NCI-H2196 (cell line): ENCODE measurements around the gene SLC25A24.
"Not testable (repeated sequence)": the region's sequence is repeated elsewhere in the genome, so short reads cannot be mapped to it uniquely, and the experiment has no call there.

ENCODE experiments used
- DNase-seq: peaks from one replicate; lab custom pipeline; 2025; ENCODE audit not compliant: unreplicated experiment; lab: John Stamatoyannopoulos, UW

The SLC25A24 gene

DNA sequence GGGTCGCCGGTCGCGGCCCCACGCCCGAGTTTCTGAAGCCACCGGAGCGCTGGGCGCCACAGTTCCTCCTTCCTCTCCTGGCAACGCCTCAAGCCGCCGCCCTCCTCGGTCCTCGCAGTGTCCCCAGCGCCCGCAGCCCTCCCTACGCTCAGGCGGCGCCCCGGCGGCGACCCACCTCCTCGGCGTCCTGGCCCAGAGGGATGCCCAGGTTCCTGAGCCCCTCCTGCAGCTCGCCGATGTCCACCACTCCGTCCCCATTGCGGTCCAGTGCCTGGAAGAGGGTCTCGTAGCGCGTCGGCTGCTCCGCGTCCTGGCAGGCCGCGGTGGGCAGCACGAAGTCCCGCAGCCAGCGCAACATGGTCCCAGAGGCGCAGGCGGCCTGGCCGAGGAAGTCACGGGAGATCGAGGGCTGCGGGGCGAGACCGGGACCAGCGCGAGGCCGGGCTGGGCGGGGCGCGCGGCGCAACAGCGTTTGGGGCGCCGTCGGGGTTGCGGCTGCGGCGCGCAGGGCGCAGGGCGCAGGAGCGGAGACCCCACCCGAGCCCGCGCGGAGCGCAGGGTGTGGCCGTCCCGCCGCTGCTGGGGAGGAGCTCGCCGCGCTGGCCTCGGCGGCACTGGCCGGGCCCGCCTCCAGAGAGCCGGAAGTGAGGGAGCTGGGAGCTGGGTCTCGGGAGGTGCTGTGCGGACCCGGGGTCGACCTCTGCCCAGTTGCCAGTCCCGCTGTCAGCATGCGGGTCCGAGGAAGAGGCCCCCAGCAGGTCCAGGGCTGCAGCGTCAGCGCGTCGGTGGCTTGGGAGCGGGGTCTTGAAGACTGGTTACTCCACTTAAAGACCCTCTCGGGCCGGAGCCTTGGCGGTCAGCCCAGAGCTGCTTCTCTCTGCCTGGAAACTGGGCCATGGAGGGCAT lies at the start of gene SLC25A24:
Gene SLC25A24 (minus strand): TSS at position 563 of the 906 bp plus-strand sequence. CDS start 205 bp downstream, at position 358.
- peak; percentile 47 for DNase-seq

DNA sequence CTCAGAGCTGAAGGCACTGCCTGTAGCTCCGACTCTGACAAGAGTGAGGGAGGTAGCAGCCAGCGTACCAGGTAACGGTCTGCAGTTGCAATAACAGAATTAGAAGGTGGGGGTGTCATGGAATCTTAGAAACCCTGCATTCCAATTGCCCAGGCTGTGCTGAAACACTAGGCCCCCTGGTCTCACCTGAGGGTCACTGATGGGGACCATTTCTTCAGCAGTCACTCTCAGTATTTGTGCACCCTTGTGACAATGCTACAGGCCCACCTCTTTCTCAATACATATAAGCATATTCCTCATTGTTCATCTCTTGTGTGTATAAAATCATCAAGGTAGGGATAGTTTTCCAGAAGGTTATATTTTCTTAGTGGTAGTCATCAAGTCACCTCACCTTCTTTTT lies 43.8 kb upstream of the SLC25A24 start, which contains the start of gene NBPF4:
Gene NBPF4 (minus strand): TSS at position 101 of the 400 bp plus-strand sequence. CDS start 315 bp downstream, outside the sequence.
- not testable (repeated sequence) for DNase-seq

DNA sequence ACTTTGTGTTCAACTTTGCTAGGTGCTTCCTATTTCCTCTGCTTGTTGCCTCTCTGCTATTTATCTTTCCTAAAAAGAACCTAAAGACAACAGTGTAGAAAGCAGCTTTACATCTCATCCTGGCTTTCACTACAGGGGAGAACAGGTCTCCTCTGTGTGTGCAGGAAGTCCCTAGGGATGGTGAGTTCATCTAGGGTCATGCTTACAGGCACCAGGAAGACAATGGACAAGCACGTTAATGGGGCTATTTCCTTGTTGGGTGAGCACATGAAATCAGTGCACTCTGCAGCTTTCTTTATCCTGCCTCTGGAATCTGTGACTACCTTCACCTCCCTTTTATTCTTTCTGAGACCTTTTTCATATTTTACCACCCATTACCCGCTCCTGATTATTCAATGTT lies 39.3 kb upstream of the SLC25A24 start:
- DNase-seq: not testable (repeated sequence)

DNA sequence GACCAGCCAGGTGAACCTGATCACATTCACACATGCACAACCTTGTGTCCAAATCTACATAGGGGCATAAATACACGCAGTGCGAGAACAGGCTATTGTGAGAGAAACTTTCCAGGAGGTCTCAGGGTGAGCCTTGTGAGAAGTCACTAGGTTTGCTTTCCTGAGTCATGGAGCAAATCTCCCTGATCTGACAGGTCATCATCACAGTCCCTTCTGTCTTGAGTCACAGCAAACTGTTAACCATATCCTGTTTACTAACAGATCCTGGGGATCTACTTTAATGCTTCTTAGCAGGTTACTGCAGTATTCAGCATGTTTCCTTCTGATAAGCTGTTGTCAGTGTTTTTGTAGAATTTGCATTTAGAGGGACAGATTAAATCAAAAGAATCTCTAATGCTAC lies 35.2 kb upstream of the SLC25A24 start:
- DNase-seq: not testable (repeated sequence)

DNA sequence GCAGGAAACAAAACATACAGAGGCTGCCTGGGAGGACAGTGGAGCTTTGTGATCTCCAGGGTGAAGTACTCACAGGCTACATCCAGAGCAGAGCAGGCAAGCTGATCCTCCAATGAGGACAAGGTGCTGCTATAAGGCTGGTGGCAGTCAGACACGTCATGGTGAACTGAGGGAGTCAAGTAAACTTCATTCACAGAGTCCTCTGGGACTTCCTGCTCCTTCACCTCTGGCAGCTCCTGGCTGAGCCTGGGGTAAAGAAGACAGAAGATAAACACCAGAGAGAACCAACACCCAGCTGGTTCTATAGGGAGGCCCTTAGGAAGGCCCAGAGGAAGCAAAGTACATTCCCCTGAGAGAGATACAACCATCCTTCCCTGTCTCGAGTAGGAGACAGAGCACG lies 32.0 kb upstream of the SLC25A24 start:
- DNase-seq: not testable (repeated sequence)

DNA sequence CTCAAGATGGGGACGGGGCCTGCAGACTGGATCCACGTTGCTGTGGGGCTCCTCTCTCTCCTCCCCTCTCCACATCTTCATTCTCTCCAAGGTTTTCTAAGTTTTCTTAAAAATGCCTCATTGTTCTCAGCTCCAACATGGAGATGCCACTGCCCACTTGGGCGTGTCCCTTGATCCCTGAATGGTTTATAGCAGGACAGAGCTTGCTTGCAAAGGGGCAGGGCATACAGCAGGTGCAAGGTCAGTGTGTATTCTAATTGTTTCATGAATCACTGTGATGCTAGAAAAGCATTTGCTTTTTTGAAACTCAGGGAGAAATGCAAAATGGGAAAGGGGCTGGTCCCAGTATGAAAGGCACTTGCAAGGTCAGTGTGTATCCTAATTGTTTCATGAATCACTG lies 29.8 kb upstream of the SLC25A24 start:
- DNase-seq: not testable (repeated sequence)

DNA sequence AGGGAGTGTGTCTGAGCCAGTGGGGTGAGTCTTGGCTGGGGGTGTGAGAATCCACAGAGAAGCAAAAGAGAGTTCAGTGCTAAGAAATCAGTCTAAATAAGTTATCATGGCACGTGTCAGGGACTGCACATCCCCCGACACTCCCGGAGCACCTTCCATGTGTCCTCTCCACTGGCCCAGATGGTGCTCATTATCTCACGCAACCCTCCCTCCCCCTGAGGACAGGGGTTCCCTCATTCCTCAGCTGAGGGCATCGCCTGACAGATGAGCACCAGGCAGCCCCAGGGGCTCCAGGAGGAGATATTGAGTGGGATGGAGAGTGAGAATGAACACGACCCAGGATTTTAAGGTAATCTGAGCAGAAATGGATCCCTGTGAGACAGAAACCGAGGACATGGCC lies 27.6 kb upstream of the SLC25A24 start:
- DNase-seq: not testable (repeated sequence)

DNA sequence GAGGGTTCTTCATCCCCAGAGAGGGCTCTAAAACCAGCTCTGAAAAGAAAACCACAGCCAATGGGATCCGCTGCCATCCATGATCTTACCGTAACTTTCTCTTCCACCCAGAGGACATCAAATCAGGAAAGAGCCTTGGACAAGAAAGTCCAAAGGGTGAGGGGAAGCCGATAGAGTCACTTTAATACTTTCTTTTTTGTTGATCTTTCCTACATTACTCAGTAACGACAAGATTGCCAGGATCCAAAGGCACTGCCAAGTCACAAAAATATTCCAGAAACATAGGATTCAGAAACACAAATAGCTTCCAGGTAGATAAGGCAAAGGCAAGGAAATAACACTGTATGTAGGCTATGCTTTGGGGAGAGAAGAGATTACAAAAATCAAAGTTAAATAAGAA lies 26.7 kb upstream of the SLC25A24 start:
- DNase-seq: not testable (repeated sequence)

DNA sequence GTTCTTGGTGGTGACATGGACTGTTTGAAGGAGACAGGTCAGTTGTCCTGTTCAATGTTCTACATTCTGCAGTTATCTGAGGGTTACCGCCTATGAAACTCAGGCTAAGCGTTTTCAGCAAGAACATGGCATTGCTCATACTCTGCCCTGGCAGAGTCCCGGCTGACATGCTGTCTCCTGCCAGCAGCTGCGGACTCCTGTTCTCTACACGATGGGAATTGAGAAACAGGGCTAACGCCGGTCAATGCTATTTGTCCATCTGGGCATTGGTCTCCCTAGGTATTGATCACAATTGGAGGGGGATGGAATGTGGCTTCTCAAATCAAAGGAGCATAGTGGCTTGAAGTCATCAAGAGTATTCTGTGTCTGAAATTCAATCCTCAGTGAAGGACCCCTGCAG lies 23.1 kb upstream of the SLC25A24 start:
- not testable (repeated sequence) for DNase-seq

DNA sequence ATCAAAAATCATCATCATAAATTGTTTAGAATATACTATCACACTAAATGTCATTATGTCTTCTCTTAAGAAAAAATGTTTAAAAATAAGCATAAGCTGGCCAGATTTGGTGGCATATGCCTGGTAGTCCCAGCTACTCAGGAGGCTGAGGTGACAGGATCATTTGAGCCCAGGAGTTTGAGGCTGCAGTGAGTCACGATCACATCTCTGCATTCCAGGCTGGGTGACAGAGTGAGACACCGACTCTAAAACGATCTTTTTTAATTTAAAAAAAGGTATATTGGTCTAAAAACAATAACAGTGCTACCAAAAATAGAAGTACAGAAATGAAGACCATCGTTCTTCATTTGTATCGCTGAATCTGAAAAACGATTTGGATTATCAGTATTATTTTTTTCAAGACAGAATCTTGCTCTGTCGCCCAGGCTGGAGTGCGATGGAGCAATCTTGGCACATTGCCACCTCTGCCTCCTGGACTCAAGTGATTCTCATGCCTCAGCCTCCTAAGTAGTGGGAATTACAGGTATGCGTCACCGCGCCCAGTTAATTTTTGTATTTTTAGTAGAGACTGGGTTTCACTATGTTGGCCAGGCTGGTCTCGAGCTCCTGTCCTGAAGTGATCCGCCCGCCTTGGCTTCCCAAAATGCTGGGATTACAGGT lies 17.5 kb upstream of the SLC25A24 start:
- DNase-seq: not testable (repeated sequence)

DNA sequence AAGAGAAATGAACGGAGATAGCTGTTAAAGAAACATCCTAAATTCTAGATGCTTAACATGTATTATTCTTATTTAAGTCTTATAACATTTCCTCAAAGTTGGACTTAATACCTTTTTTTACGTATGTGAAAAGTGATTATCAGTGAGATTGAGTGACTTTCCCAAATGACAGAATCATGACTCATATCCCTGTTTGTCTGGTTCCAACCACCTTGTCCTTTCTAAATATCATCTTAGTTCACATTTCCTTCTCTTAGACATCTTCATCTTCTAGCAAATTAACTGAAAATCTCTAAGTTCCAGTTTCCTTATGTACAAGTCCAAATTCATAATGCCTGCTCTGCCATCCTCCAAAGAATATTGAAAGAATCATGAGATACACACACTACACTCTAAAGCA lies 16.9 kb upstream of the SLC25A24 start:
- not testable (repeated sequence) for DNase-seq

DNA sequence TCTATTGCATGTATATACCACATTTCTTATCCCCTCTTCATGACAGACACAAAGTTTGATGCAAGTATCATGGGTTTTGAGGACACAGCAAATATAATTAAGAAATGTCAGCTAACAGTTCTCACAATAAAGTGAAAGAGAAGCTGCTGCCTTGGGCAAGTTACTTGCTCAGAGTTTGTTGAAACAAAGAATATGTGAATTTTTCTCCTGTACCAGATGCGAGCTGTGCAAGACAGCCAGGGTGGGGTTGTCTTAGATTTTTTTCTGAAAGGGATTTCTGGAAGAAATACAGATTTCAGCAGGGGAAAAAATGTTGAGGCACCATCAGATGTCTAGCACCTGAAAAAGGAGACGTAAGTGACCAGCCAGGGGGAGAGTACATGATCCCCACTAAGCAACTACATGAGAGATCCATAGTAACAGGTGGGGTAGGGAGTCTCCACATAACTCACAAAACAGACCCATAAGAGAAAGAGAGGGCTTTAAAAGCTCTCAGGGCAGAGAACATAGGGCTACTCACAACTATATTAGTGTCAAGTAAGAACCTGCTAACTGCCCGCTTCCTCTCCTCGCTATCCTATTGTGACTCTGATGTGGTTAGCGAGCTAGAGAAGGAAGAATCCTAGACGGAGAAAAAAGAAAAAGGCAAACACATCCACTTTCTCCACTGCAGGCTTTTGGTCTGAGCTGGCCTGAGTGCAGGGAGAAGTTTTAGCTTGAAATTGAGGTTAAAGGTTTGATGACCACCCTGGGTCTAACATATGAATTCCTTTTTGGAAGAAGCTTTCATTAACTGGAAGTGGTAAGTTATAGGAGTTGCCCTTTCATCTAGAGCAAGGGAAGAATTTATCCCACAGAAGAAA lies 16.1 kb upstream of the SLC25A24 start:
- DNase-seq: not testable (repeated sequence)

DNA sequence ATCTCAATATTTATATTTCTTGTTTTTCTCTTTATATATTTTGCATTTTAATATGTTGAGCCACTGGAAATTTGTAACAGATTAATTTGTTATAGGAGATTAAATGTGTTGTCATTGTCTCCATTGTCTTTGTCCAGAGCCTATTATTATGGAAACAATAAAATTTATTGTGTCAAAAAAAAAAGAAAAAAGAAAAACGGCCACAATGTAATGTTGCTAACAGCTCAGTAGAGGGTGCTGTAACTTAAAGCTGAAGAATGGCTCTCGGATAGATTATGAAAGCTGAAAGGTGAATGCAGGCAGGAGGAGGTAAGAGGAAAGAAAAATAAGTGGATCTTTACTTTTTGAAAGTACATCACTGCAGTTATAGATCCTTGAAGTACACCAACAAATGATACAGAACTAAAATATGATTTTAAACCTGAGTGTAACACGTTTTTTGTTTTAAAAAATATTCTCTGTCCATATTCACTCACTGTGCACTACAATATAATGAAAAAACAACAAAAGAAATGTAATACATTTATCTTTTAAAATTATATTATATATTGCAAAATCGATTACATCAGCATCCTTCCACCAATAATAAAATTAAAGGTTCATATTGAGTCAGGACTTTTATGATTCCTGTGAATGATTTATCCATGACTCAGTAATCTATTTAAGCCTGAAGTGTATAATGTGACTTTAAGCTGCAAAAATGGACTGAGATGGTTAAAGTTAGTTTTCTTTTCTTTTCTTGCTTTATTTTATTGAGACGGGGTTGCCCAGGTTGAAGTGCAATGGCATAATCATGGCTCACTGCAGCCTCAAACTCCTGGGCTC lies 14.7 kb upstream of the SLC25A24 start:
- peak; percentile 31 for DNase-seq

DNA sequence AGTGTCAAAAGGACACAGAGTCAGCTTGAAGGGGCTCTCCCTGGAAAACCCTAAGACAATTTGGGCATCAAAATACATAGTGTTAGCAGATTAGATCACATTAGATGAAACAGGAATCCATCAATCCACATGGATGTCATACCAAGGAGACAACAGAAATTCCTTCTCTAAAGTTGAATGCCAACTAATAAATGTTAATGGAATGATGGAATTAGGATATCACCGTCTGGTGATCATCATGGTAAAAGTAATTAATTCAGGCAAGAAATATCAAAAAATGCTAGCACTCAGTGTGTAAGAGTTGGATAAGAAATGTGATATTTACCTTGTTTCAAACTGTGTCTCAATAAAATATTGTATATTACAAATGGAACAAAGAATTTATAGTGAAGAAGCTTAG lies 10.9 kb upstream of the SLC25A24 start:
- no peak for DNase-seq

DNA sequence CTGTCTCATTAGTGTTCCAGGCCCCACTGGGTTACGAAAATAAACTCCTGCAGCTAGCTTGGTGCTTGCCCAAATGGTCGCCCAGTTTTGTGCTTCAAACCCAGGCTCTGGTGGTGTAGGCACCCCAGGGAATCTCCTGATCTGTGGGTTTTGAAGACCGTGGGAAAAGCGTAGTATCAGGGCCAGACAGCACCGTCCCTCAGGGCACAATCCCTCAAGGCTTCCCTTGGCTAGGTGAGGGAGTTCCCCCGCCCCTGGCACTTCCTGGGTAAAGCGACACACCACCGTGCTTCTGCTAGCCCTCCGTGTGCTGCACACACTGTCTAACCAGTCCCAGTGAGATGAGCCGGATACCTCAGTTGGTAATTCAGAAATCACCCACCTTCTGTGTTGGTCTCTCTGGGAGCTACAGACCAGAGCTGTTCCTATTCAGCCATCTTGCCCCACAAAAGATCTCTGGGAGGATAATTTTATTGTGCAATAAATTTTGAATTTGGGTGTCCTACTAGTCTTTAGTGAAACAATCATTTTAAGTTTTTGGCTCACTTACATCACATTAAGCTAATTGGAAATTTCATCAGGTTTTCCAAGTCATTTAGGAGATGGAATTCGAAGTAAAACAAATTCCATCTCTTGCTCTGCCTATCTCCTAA lies 9.4 kb upstream of the SLC25A24 start:
- DNase-seq: no peak

DNA sequence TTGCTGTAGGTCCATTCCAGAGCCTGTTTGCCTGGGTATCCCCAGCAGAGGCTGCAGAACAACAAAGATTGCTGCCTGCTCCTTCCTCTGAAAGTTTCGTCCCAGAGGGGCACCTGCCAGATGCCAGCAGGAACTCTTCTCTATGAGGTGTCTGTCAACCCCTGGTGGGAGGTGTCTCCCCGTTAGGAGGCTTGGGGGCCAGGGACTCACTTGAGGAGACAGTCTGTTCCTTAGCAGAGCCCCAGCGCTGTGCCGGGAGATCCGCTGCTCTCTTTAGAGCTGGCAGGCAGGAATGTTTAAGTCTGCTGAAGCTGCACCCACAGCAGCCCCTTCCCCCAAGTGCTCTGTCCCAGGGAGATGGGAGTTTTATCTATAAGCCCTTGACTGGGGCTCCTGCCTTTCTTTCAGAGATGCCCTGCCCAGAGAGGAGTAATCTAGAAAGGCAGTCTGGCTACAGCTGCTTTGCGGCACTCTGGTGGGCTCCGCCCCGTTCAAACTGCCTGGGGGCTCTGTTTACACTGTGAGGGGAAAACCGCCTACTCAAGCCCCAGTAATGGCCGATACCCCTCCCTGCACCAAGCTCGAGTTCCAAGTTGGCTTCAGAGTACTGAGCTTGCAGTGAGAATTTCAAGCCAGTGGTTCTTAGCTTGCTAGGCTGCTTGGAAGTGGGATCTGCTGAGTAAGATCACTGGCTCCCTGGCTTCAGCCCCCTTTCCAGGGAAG lies 8.7 kb upstream of the SLC25A24 start:
- no peak for DNase-seq

DNA sequence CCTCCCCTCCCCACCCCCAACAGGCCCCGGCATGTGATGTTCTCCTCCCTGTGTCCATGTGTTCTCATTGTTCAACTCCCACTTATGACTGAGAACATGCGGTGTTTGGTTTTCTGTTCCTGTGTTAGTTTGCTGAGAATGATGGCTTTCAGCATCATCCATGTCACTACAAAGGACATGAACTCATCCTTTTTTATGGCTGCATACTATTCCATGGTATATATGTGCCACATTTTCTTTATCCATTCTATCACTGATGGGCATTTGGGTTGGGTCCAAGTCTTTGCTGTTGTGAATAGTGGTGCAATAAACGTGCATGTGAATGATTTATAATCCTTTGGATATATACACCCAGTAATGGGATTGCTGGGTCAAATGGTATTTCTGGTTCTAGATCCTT lies 3.4 kb upstream of the SLC25A24 start:
- DNase-seq: not testable (repeated sequence)

DNA sequence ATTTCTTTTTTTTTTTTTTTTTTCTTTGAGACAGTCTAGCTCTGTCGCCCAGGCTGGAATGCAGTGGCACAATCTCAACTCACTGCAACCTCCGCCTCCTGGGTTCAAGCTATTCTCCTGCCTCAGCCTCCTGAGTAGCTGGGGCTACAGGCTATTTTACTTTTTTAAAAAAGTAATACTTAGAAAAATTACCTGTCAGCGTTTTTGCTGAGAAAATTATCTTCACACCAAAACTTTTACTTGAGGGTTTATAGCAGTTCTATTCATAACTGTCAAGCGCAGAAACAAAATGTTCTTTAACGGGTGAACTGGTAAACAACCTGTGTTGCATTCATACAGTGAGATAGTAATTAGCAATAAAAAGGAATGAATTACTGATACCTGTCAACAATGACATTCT lies 1.5 kb upstream of the SLC25A24 start:
- no peak for DNase-seq

DNA sequence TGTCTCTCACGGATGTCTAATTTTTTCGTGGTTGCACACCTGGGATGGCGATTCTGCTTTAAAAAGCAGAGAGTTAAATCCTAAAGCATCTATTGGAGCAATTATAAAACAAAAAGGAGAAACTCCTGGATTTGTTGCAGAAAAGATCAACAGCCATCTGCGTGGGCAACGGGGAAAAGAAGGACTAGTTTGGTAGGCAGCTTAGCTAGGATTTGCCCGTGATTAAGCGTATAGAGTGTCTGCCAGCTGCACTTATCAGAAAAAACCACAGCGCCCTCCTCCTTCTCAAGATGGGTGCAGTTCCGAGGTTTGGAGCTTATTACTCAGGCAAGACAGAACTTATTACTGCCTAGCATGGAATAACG lies 526 bp upstream of the SLC25A24 start:
- no peak for DNase-seq
